Breast epithelium (tissue), 4 donors: Measurements from ENCODE around the gene UCK2. TPM values are rescaled to one million over a fixed set of nuclear protein-coding genes. Genes with fewer than 3 reads are reported as not detected.
A peak's percentile ranks its signal among the peaks of the same experiment; 100 is the strongest.

Experiments used
- DNase-seq, 2 donors: peaks; one replicate each; pipeline ENCODE4 v3.0.0-alpha.2; 2019; ENCODE audit warnings: low spot score in 2 of 2
- H3K27ac ChIP-seq, 2 donors: fragments of 200-600 bp; sonication (generic) in 1 of 2; one replicate each; pipeline ENCODE4 v1.5.1; 2016 to 2019; ENCODE audit warnings: mild to moderate bottlenecking in 1 of 2
- H3K27me3 ChIP-seq, 2 donors: fragments of 200-600 bp; sonication (generic) in 1 of 2; one replicate each; pipeline versions ENCODE4 v1.5.1 to v1.6.0; 2017 to 2019; ENCODE audit warnings: control low read depth in 1 of 2, mild to moderate bottlenecking in 1 of 2
- H3K36me3 ChIP-seq: fragments of 200-600 bp; one replicate; pipeline ENCODE4 v1.5.1; 2019
- H3K4me1 ChIP-seq, 2 donors: fragments of 200-600 bp; sonication (generic); one replicate each; pipeline ENCODE4 v1.5.1; 2016 to 2019; ENCODE audit warnings: control low read depth in 1 of 2
- H3K4me3 ChIP-seq, 3 donors: fragments of 200-600 bp; sonication (generic); 1 replicate in 2 of 3; 2 replicates in 1 of 3; pipeline ENCODE4 v1.5.1; 2016 to 2019; ENCODE audit warnings: mild to moderate bottlenecking in 3 of 3, moderate library complexity in 2 of 3
- H3K9me3 ChIP-seq, 2 donors: fragments of 200-600 bp; sonication (generic) in 1 of 2; one replicate each; pipeline ENCODE4 v1.5.1; 2016 to 2019; ENCODE audit warnings: control low read depth in 1 of 2
- POLR2A ChIP-seq: fragments of 450-650 bp; IDR thresholded peaks from one replicate; pipeline ENCODE4 v1.6.1; 2016; ENCODE audit warnings: antibody characterized with exemption, mild to moderate bottlenecking, moderate library complexity
- POLR2AphosphoS5 ChIP-seq, 3 donors: sonication (generic); formaldehyde crosslinking; IDR thresholded peaks; one replicate each; pipeline ENCODE4 v1.6.1; 2017; ENCODE audit warnings: antibody characterized with exemption in 3 of 3
- intact Hi-C: fragments of 100-400 bp; cut with DNase I; formaldehyde crosslinking; loops from one replicate; pipeline ENCODE4 v1.15.1; 2023; ENCODE audit warnings: low total_unique reads
- total RNA-seq, 3 donors: library from RNA; depleted of rRNA; stranded (reverse); fragments of >200 nt; gene quantifications; one replicate each; pipeline ENCODE4 v1.1.0, GENCODE V29; 2016
- TF ChIP-seq, protein P1 (sequence below), 3 donors: fragments of 450-650 bp; IDR thresholded peaks; one replicate each; pipeline ENCODE4 v1.5.1; 2016 to 2017; ENCODE audit warnings: antibody characterized with exemption in 3 of 3, mild to moderate bottlenecking in 3 of 3, moderate library complexity in 3 of 3

UCK2 gene
- total RNA-seq, 3 donors from 2014 or later = 13.6 to 51.1 (median 45.9) TPM

- no peak overlapping the region for H3K4me3 ChIP-seq
Observed at GRCh38 chr1:165849353-165850133, 22.1 kb downstream of the UCK2 start.

GRCh38 chr1:165851034-165851658, 23.7 kb downstream of the UCK2 start:
- peak in 1 of 2 donors; percentile 57 for DNase-seq
- no peak overlapping the region for H3K4me3 ChIP-seq

More at GRCh38 chr1:165849353-165850133, 22.1 kb downstream of the UCK2 start:
- TF ChIP-seq POLR2AphosphoS5 (IDR thresholded peaks at IDR 0.05) = no peak
- no peak for TF ChIP-seq POLR2A
- TF ChIP-seq, protein P1, sequence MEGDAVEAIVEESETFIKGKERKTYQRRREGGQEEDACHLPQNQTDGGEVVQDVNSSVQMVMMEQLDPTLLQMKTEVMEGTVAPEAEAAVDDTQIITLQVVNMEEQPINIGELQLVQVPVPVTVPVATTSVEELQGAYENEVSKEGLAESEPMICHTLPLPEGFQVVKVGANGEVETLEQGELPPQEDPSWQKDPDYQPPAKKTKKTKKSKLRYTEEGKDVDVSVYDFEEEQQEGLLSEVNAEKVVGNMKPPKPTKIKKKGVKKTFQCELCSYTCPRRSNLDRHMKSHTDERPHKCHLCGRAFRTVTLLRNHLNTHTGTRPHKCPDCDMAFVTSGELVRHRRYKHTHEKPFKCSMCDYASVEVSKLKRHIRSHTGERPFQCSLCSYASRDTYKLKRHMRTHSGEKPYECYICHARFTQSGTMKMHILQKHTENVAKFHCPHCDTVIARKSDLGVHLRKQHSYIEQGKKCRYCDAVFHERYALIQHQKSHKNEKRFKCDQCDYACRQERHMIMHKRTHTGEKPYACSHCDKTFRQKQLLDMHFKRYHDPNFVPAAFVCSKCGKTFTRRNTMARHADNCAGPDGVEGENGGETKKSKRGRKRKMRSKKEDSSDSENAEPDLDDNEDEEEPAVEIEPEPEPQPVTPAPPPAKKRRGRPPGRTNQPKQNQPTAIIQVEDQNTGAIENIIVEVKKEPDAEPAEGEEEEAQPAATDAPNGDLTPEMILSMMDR (IDR thresholded peaks at IDR 0.05) = no peak
- Histone ChIP-seq H3K9me3 (no peaks in the 10 kb centered on the region), H3K27me3 (no peaks in the 10 kb centered on the region), H3K36me3 (no peaks in the 10 kb centered on the region), H3K4me1 (peaks cover 0 to 9% of the 10 kb centered on the region in 2 donors), H3K27ac (peak overlapping the region; percentile 30 to 56)
- intact Hi-C loops = no loop called here
- DNase-seq = no peak

GRCh38 chr1:165852871-165853270, 25.5 kb downstream of the UCK2 start:
- Histone ChIP-seq H3K27me3 (no peaks in the 10 kb centered on the region), H3K27ac (peak overlapping the region in 1 of 2 donors; percentile 5), H3K4me1 (peaks cover 0 to 16% of the 10 kb centered on the region in 2 donors), H3K36me3 (no peaks in the 10 kb centered on the region), H3K4me3 (no peak overlapping the region), H3K9me3 (no peaks in the 10 kb centered on the region)
- no peak for DNase-seq
- intact Hi-C loops = no loop called here
- TF ChIP-seq POLR2AphosphoS5 (IDR thresholded peaks at IDR 0.05) (no peak), POLR2A (no peak)
- TF ChIP-seq, protein P1 (IDR thresholded peaks at IDR 0.05) = no peak

More at GRCh38 chr1:165851034-165851658, 23.7 kb downstream of the UCK2 start:
- no peaks in the 10 kb centered on the region for H3K36me3 ChIP-seq
- intact Hi-C loops = no loop called here
- no peaks in the 10 kb centered on the region for H3K9me3 ChIP-seq
- peak overlapping the region in 1 of 2 donors; percentile 60 for H3K27ac ChIP-seq
- H3K27me3 ChIP-seq = no peaks in the 10 kb centered on the region
- H3K4me1 ChIP-seq = peaks cover 0 to 9% of the 10 kb centered on the region in 2 donors
- TF ChIP-seq POLR2AphosphoS5 (IDR thresholded peaks at IDR 0.05) (peak in 1 of 3 donors; percentile 43), POLR2A (no peak)
- TF ChIP-seq, protein P1 (IDR thresholded peaks at IDR 0.05) = no peak

DNA sequence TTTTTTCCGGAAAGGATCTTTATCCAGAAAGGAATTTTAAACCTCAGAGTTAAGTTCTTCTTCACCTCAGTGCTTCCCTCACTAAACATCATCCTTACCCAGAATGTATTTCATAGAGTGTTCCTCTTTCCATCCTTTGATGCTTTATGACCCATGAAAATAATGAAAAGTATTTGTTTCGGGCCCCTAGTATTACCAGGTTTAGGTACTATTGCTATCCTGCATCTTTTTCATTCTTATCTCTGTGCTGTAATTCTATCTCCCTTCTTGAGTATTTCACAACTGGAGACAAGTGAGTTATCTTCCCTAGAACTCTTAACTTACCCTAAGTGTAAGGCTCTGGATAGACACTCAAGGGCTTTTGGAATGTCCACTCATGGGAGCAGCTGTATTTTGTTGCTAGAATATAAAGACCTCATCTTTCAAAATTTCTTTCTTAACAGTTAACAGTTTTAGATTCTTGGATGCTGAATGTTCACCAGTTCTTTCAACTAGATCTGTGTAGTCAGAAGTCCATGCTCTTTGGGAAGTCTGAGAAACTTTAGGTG, 26.2 kb downstream of the UCK2 start:
- intact Hi-C loops = no loop called here
- Histone ChIP-seq H3K27ac (peak overlapping the region; percentile 36 to 54), H3K27me3 (no peaks in the 10 kb centered on the region), H3K4me3 (no peak overlapping the region), H3K36me3 (no peaks in the 10 kb centered on the region), H3K9me3 (no peaks in the 10 kb centered on the region), H3K4me1 (peaks cover 0 to 16% of the 10 kb centered on the region in 2 donors)
- DNase-seq = no peak
- TF ChIP-seq, protein P1 (IDR thresholded peaks at IDR 0.05) = no peak
- no peak for TF ChIP-seq POLR2A
- no peak for TF ChIP-seq POLR2AphosphoS5 (IDR thresholded peaks at IDR 0.05)
